ENCODE data around the gene CTDNEP1.

The CTDNEP1 gene

DNA sequence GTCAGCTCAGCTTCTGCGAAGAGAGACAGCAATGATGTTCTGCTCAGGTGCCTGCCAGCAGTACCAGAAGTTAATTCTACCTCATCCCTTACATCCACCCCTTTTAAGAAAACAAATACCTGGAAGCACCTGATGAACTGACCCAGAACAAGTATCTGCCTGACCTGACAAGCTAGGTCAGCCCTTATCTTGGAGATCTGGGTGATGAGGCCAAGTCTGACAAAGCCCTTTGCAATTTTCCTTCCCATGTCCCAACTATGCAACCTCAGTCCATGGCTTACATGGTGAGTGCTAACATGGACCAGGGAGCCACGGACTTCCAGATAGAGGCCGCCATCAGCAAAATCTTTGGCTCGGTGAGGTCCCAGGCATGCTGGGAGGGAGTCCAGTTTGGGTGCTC is 28.2 kb downstream of the CTDNEP1 start:
- TF ChIP-seq NFIC (IDR thresholded peaks at IDR 0.05): no peak
- TF ChIP-seq TAF1 (IDR thresholded peaks at IDR 0.05; ENCODE audit: low read depth): no peak
- TF ChIP-seq EGR1 (IDR thresholded peaks at IDR 0.05): no peak
- TF ChIP-seq, protein P1, sequence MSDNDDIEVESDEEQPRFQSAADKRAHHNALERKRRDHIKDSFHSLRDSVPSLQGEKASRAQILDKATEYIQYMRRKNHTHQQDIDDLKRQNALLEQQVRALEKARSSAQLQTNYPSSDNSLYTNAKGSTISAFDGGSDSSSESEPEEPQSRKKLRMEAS (IDR thresholded peaks at IDR 0.05): no peak
- TF ChIP-seq FOXM1 (IDR thresholded peaks at IDR 0.05; ENCODE audit: borderline replicate concordance, low read depth): no peak
- no peak for TF ChIP-seq CEBPB (IDR thresholded peaks at IDR 0.05)
- no peak for TF ChIP-seq TCF12 (IDR thresholded peaks at IDR 0.05; ENCODE audit: low read depth)
- no peak for TF ChIP-seq REST (IDR thresholded peaks at IDR 0.05; ENCODE audit: low read depth)
- TF ChIP-seq YY1 (IDR thresholded peaks at IDR 0.05; ENCODE audit: low read depth): no peak
- no peak for TF ChIP-seq RAD21 (IDR thresholded peaks at IDR 0.05; ENCODE audit: low read depth)
- no peak for TF ChIP-seq USF1 (IDR thresholded peaks at IDR 0.05)
- no peak for TF ChIP-seq CREB1 (IDR thresholded peaks at IDR 0.05; ENCODE audit: low read depth)
- no peak for TF ChIP-seq TEAD4 (IDR thresholded peaks at IDR 0.05)
- no peak for TF ChIP-seq ZBTB7A (IDR thresholded peaks at IDR 0.05; ENCODE audit: low read depth)
- no peak for TF ChIP-seq EP300 (IDR thresholded peaks at IDR 0.05; ENCODE audit: borderline replicate concordance)

DNA sequence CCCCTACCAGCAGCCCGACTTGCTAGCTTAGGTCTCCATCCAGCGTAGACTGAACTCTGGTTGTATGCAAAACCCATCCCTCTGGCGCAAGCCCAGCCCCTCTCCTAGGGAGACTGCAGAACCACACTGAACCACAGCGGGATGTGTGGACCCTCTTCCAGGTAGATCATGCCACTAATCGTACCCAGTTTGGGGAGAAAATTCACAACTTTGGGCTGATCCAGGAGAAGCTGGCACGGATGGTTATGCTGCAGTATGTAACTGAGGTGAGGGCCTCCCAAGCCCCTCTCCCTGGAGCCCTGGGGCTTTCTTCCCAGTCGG is 28.6 kb downstream of the CTDNEP1 start:
- no peak for TF ChIP-seq EGR1 (IDR thresholded peaks at IDR 0.05)
- no peak for TF ChIP-seq CEBPB (IDR thresholded peaks at IDR 0.05)
- no peak for TF ChIP-seq ZBTB7A (IDR thresholded peaks at IDR 0.05; ENCODE audit: low read depth)
- TF ChIP-seq NFIC (IDR thresholded peaks at IDR 0.05): no peak
- TF ChIP-seq TEAD4 (IDR thresholded peaks at IDR 0.05): no peak
- TF ChIP-seq EP300 (IDR thresholded peaks at IDR 0.05; ENCODE audit: borderline replicate concordance): no peak
- TF ChIP-seq FOXM1 (IDR thresholded peaks at IDR 0.05; ENCODE audit: borderline replicate concordance, low read depth): no peak
- TF ChIP-seq, protein P1 (IDR thresholded peaks at IDR 0.05): no peak
- TF ChIP-seq USF1 (IDR thresholded peaks at IDR 0.05): no peak
- no peak for TF ChIP-seq TCF12 (IDR thresholded peaks at IDR 0.05; ENCODE audit: low read depth)
- no peak for TF ChIP-seq RAD21 (IDR thresholded peaks at IDR 0.05; ENCODE audit: low read depth)
- TF ChIP-seq TAF1 (IDR thresholded peaks at IDR 0.05; ENCODE audit: low read depth): no peak
- TF ChIP-seq CREB1 (IDR thresholded peaks at IDR 0.05; ENCODE audit: low read depth): no peak
- TF ChIP-seq YY1 (IDR thresholded peaks at IDR 0.05; ENCODE audit: low read depth): no peak
- no peak for TF ChIP-seq REST (IDR thresholded peaks at IDR 0.05; ENCODE audit: low read depth)

GRCh38 chr17:7222093-7222971 is 29.2 kb downstream of the CTDNEP1 start:
- TF ChIP-seq FOXM1 (IDR thresholded peaks at IDR 0.05; ENCODE audit: borderline replicate concordance, low read depth): no peak
- TF ChIP-seq, protein P1 (IDR thresholded peaks at IDR 0.05): no peak
- TF ChIP-seq TAF1 (IDR thresholded peaks at IDR 0.05; ENCODE audit: low read depth): no peak
- no peak for TF ChIP-seq CREB1 (IDR thresholded peaks at IDR 0.05; ENCODE audit: low read depth)
- TF ChIP-seq TCF12 (IDR thresholded peaks at IDR 0.05; ENCODE audit: low read depth): no peak
- TF ChIP-seq RAD21 (IDR thresholded peaks at IDR 0.05; ENCODE audit: low read depth): no peak

DNA sequence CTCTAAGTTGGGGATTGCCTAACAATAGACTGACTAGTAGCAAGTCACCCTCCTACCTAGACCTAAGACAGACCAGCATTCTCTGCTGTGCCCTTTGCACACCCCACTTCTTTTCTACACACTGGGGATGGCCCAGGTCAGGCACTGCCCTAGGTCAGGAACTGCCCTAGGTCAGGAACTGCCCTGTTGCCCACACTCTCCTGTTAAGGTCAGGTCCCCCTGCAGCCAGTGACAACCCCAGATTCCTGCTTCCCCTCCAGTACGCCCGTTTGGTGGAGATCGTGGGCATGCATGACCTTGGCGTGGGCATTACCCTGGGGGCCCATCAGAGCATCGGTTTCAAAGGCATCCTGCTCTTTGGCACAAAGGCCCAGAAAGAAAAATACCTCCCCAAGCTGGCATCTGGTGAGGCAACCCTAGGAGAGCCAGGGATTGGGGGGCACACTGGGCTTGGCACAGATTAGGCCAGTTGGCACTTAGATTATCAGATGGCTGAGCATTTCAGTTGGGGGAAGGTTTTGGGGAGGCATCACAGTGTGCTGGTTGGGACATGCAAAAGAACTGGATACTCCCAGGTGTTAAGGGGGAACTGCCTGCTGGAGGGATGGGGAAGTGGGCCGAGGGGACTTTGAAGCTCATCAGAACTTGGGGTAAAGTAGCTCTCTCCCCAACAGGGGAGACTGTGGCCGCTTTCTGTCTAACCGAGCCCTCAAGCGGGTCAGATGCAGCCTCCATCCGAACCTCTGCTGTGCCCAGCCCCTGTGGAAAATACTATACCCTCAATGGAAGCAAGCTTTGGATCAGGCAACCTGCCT is 30.0 kb downstream of the CTDNEP1 start:
- TF ChIP-seq CREB1 (IDR thresholded peaks at IDR 0.05; ENCODE audit: low read depth): no peak
- TF ChIP-seq, protein P1 (IDR thresholded peaks at IDR 0.05): no peak
- TF ChIP-seq FOXM1 (IDR thresholded peaks at IDR 0.05; ENCODE audit: borderline replicate concordance, low read depth): no peak
- TF ChIP-seq CEBPB (IDR thresholded peaks at IDR 0.05): no peak
- TF ChIP-seq EGR1 (IDR thresholded peaks at IDR 0.05): no peak
- TF ChIP-seq YY1 (IDR thresholded peaks at IDR 0.05; ENCODE audit: low read depth): no peak
- no peak for TF ChIP-seq TCF12 (IDR thresholded peaks at IDR 0.05; ENCODE audit: low read depth)
- no peak for TF ChIP-seq REST (IDR thresholded peaks at IDR 0.05; ENCODE audit: low read depth)
- TF ChIP-seq ZBTB7A (IDR thresholded peaks at IDR 0.05; ENCODE audit: low read depth): no peak
- no peak for TF ChIP-seq EP300 (IDR thresholded peaks at IDR 0.05; ENCODE audit: borderline replicate concordance)

Data from Ishikawa (cell line).